ENCODE data around the gene AUTS2.
"Not testable (repeated sequence)": the region's sequence is repeated elsewhere in the genome, so short reads cannot be mapped to it uniquely, and the experiment has no call there.

AUTS2 gene

DNA sequence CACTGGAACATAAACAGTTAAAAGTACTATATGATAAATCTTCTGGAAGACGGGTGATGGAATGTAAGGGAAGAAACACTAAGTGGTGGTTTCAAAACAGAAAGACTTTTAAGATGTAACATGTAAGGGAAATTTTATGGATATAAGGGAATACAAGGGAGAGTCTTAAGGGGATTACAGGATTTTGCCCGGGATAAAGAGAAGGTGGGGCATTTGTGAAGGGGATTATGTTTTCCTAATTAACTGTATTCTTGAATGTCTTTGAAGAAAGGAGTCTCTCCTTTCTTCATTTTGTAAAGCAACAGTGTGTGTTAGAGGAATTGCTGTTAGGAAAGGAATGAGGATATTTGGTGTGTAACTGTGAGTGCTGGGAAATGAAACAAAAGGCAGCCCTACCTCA is 745.2 kb downstream of the AUTS2 start:
- no peak for DNase-seq

DNA sequence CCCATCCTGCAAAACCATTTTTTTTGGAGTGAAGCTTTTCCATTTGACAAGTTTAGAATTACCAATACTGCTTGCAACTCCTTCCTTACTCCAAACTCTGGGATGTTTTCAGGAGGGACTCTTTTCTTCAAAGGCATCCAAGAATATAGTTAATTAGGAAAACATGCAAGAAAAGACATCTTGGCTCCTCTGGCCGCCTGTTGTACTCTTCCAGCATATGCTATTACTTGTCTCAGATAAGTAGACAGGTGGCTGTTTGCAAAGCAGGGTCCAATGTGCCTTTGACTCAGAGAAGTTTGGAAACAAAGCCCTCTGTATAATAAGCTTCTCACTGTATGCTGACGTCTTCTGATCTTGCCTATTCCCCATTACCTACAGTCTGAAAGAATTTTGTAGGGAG is 746.5 kb downstream of the AUTS2 start:
- DNase-seq: no peak

DNA sequence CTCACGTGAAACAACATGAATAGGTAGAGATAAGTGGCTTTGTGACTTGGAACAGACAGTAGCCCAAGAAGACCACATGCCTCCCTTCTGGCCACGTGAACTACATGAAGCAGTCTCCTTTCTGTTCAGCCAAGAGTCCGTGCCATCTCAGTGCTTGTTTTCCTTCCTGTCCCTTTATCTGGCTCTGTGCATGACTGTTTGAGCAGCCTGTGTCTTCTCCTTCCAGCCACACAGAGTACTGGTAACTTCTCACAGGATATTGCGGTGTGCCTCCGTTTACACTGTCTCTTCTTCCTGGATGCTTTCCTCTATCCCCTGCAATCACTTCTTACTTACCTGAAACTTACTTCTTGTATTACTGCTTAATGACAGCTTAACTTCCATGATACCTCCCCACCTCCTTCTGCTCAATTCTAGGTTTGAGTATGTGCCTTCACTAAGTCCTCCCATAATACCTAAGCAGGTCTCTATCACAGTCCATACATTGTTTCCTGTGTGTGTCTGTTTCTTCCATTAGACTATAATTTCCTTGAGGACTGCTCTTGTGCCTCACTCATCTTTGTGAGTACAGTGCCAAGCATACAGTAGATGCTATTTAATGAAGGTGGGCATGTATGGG is 748.7 kb downstream of the AUTS2 start:
- DNase-seq: no peak

DNA sequence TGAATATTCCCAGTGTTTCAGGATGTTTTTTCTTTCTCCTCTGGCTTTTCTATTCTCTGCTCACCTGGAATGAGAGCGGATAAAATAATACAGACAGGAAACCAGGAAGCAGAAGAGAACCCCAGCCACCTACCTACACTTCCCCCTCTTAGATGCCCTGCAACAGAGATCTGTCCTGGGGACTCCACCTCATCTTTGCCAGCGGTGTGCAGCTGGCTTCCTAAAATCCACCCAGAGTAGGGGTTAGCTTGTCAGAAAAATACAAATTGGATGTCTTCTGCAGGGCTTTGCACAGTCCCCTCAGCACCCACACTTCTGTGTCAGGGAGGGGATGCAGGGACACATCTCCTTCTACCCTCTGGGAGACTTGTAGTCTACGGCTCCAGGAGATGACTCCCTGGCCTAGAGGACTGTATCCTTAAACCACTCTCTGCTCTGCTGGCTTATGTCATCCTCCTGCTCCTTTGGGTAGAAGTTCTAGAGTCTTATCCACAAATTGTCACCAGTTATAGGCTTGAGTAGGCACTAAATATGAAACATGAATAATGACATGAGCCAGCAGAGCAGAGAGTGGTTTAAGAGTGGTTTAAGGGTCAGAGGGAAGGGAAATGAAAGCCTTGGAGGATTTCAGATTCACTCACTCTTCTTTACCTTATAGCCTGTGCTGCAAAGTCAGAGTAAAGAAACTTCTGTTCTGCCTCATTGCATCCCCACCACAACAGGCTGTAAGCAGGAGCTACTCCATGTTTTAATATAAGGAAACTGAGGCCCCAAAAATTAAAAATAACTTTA is 749.4 kb downstream of the AUTS2 start:
- no peak for DNase-seq

DNA sequence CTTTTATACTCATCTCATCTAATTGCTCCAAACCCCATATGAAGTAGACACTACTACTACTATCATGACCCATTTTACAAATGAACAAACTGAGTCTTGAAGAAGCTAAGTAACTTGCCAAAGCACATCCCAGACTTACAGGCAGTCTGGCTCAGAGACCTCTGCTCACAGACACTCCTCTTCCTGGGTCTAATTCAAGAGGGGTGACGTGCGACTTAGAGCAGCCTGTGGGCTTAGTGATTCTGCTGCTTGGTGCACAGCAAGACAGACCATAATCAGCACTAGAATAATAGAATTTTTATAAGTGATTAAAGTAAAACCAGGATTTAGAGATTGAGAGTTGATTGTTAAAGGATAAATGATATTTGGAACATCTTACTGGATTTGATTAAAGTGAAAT is 750.8 kb downstream of the AUTS2 start:
- DNase-seq: no peak

DNA sequence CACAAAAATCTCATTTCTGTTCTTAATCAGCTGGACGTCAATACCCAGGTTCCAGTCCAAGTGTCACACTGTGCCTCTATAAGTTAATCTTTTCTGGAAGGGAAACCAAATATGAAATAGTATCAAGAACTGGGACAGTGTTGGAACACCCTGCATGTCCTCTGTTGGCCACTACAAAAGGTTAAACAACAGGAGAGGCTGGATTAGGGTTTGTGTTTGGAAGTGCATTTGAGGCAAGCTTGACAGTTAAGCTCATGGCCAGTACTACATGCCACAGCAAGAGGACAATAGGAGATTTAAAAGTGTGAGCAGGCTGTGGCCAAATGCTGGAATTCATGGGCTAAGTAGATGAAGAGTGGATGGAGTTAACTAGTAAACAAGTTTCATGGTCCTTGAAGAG is 751.5 kb downstream of the AUTS2 start:
- no peak for DNase-seq

DNA sequence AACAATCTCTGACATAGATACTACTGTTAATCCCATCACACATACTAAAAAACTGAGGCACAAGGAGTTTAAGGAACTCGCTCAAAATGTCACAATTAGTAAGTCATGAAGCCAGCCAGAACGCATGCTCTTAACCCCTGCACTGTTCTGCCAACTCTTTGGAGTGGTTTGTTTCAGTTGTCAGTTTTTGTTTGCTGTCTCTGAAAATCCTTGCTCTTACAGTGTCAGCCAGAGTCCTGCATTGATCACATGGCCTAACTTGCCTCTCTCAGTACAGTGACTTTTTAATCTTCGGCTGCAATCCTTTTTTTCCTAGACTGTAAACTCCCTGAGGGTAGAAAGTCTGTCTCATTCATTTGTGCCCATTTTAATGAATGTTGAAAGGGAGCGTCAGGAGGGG is 753.8 kb downstream of the AUTS2 start:
- DNase-seq: no peak

DNA sequence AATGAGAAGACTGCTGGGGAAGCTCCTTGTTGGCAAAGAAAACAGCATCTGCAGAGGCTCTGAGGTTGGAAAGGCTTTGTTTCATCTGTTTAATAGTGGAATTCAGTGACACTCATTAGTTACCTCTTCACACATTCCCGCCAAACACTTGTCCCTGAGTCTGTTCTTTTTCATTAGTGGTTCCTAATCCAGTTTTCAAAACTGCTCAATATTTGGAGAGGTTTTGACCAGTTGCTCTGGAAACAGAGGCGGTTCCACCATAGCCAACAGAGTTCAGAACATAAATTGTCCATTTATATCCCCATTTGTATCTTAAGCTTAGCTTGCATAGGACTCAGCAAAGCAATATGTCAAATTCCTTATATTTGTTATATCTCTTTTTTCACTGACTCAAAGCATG is 754.6 kb downstream of the AUTS2 start:
- no peak for DNase-seq

DNA sequence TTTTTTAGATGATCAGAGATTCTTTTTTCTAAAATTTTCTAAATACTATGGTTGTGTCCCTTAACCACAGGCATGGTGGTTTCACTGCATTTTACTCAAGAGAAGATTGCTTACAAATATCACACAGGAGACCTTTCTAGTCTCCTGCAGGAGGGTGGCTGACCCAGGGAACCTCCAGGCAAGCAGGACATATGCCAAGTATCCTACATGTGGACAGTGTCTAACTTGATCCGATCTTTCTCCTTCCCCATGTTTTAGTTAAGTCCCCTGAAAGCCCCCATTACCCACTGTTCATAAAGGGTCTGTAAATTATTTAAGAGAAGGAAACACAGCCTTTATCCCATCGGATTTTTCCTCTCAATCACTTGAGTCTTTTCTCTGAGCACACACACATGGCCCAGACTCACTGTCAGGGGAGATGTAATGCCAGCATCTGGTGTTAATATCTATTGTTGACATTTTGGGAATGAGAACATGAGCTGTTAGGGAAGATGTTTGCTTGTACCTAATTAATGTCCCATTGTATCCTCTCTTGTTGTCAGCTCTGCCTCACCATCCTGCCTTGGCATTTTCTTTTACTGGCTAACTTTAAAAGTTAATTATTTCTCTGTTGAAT is 755.2 kb downstream of the AUTS2 start:
- no peak for DNase-seq

DNA sequence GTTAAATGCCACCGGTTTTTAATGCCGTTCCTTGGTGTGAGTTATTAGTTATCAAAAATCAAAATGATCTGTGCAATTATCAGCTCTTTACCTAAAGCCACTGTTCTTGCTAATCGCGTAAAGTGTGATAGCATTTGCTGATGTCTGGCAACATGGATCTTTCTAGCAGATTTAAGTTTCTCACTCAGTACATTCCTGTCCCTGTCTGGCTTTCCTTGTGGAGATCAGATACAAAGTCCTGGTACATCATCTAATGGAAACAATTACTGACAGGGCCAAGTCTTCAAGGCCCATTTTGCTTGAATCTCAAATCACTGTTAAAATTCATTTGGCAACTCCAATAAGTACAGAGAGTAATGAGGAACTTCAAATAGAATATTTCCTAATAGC is 755.7 kb downstream of the AUTS2 start:
- no peak for DNase-seq

DNA sequence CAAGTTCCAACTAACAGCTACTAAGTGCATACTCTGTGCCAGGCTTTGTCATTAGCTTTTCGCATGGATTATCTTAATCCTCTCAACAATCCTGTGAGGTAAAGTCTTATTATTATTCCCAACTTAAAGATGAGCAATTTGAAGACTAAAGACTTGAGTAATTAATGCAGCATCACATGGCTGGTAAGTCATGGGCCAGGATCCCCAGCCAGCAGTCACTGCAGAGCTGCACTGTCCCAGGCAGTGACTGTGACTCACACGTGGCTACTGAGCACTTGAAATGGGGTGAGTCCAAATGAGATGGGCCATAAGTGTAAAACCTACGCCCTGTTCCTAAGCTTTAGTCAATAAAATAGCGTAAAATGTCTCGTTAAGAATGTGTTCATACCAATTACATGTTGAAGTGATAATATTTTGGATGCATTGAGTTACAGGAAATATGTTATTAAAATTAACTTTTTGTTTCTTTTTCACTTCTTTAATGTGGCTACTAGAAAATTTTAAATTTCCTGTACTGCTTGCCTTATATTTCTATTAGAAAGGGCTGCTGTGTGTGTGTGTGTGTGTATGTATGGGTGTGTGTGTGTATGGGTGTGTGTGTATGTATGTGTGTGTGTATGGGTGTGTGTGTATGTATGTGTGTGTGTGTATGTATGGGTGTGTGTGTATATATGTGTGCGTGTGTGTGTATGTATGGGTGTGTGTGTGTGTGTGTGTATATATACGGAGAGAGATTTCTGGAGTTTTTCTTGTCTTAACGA is 756.3 kb downstream of the AUTS2 start:
- no peak for DNase-seq

DNA sequence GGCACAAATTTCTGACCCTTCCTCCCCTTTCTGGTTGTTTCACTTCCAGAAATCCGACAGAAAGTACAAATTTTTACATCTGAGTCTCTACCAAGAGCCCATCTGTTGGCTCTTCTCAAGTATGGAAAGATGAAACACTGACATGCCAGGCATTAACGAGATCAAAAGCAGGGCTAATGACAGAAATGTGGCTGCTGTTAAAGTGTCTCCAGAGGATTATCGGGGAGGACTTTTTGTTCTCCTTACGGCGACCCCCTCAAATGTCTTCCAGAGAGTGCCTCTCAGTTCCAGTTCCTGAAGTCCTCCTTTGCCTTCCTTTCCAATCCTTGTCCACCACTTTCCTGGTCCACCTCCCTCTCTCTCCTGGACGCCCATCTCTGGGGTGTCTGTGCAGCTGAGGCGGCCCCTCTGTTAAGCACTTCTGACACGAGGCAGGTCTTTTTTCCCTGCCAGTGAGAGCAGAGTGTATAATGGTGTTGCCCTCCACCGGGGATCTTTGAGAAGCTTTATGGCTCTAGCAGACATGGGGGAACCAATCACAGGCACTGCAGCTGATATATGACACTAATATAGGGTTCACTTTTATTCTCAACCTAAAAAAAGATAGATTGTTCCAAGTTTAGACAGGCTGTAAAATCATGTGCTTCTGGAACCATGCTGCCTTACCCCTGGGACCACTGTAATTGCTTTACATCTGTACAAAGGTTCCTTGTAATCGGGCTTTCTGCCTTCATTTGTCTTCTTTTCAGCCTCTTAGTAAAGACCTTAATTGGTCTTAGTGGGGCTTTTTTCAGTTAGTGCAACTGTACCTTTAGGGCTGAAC is 757.1 kb downstream of the AUTS2 start:
- DNase-seq: no peak

DNA sequence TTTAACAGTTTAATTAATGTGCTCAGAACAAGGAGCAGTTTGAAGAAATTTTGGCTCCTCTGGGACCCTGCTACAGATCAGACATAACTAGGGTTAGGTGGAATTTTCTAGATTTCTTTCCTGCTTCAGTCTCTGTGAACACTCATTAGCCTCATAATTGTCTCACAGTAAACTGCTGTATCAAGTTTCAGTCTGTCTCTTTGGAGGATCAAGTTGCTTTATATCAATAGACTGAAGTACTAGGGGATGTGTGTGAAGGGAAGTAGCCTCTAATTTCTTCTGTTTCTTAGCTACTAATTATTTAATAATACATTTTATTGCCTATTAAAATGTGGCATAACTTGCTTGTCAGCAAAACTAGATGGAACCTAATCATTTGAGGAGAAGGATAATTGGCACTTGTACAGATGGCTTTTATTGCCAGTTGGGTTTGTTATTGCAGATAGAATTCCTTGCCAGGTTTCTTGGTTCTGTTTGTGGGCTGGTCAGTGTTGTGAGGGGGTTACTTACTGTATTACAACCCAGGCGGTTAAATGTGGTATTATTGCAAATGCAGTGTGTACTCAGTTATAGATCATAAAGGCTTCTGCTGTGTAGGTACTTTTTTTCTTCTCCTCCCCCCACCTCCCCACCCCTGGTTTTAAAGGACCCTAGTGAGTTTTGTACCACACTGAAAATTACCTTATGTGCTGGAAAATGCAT is 758.0 kb downstream of the AUTS2 start:
- DNase-seq: no peak

DNA sequence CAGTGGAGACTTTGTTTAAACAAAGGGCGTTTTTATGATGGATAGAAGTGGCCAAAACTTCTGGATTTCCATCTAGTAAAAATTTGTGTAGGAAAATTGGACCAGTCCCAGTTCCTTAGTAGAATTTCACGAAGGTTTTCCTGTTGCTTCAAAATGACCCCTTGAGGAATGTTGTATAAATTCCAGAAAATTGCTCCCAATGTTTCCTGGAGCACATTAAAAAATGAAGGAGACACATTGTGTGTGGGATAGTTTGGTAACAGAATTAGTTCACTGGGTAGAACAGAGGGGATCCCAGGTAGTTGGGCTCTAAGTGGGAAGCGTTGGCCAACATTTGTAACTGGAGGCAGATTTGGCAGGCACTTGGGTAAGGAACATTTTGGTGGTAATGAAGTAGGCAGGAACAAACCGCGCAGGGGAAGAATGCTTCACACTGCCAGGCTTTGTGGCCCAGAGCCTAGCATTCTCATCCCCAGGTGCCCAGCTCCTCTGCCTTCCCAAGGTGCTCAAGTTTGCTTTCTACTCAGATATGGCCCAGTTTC is 758.6 kb downstream of the AUTS2 start:
- DNase-seq: no peak

DNA sequence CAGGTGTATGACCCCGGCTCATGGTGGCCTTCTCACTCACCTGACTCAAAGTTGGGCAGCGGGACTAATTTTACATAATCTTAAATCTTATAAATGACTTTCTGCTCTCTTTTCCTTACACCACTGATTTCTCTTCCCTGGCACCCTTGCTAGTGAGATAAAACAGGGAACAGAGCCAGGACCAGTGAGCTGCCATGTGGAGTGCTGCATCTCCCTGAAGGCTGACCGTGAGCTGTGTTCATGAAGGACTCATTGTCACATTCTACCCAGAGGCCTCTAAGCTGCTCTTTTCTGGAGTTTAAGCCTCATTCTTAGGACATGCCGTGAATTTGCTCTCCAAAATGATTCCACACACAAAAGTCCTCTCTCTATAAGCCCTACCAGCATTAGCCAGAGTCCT is 762.3 kb downstream of the AUTS2 start:
- no peak for DNase-seq

DNA sequence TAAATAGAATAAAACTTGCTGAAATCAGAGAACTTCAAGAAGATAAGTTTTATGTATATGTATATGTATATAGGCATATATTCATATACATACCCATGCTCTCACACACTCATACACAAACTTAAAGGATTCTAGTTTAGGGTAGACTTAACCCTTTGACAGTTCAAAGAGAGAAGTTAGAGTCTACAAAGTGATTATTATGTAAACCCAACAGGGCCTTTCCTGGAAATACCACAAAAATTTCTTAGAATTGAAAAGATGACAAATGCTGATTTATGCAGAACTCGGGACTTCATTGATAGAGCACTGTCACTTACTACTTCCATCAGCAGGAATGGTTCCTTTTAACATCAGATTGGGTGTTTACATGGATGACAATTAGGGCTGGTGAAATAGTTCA is 763.5 kb downstream of the AUTS2 start:
- no peak for DNase-seq

DNA sequence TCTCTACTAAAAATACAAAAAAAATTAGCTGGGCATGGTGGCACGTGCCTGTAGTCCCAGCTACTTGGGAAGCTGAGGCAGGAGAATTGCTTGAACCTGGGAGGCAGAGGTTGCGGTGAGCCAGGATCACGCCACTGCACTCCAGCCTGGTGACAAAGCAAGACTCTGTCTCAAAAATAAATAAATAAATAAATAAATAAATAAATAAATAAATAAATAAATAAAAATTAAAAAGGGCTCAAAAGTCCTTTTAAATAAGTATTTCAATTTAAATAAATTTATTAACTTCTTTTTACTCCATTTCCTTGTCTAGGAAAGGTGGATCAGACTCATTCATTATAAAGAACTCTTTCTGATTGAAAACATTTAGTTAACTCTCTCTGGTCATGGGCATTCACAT is 766.1 kb downstream of the AUTS2 start:
- DNase-seq: not testable (repeated sequence)

DNA sequence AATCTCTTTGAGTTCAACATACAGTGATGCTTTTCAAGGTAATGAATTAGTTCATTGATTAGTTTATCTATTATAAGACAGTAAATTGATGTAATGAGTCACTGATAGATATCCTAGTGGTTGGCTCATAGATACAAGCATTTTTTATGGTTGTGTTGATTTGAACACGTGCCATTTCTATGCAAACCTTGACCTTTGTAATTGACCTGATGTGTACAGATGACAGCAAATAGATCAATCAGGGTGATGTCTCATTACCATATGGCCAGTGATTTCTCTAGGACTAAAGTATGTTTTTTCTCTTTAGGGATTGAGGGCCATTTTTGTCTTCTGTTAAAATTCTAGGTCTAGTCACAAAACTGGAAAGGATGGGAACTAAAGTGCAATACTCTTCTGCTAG is 773.4 kb downstream of the AUTS2 start:
- DNase-seq: no peak

DNA sequence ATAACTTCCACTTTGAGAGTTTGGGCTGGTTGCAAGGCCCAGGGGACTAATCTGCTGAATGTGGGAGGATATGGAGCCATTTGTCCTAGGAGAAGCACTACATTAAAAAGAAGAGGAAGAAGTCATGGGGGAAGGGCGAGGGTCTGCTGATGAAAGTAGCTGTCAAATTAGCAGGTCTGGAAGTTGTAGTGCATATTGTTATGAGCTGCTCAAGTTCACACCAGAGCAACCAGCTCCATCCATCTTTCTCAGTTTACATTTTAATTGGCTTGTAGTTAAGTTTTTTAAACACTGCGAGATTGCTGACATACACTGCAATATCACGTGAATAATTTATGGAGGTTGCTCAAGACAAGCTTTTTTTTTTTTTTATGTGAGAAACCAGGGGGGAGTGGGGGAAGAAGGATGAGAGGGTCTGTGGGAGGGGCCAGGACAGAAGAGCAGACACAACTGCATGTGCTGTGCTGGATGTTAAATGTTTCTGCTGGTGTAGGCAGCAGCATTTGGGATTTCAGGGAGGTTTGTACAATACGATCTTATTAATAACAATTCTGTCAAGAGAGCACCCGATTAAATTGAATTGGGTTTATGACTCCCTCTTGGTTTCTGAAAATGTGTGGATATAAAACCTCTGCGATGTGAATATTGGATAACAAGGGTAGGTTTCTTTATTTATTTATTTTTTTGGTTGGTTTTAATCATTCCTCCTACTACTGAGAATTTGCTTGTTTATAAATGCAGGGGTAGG is 774.7 kb downstream of the AUTS2 start:
- DNase-seq: no peak

DNA sequence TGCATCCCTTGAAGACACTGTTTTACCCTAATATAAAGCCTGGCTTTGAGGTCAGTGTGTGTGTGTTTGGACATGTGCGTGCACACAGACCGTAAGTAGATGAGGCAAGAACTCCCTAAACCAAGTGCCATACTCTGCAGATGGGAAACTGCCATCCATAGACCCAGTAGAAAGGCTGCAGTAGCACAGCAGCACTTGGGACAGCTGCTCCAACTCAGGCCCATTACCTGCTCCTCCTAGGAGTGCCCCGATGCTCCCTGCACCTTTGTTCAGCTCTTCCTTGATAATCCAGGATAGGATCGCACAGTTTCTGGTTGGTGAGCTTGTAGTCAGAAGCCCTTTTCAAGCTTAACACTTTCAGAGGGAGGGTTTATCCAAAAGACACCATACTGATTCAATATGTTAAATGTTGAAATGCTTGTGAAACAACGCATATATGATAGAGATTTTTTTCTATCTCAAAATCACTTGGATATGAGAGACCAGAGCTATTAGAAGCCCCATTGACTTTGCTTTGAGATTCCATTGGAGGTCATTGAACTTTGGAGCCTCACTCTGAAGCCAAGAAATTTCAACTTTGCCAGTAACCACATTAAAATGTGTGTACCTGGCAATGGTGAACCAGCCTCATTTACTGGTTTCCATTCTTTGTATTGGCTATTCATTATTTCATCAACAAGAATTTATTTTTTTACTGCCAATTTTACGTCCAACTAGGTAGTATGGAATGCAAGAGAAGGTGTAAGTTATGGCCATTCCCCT is 776.7 kb downstream of the AUTS2 start:
- DNase-seq: no peak

Measured in activated T-cell treated with anti-CD3 and anti-CD28 coated beads, Interleukin-2, amount 50 U/mL, for 48 hours (primary cell).